GM12878 (cell line): ENCODE measurements around the gene CMSS1. TPM values are rescaled to one million over a fixed set of nuclear protein-coding genes. Genes with fewer than 3 reads are reported as not detected.
A peak's percentile ranks its signal among the peaks of the same experiment; 100 is the strongest.

Experiments used
- ATAC-seq: fragments of 200-7000 bp; cut with Tn5 transposase; 3 replicates; pipeline ENCODE4 v1.9.1; 2020; ENCODE audit warnings: mild to moderate bottlenecking, moderate library complexity
- BruUV-seq: library from RNA; stranded (reverse); fragments of 400-500 nt; replicated peaks from 2 replicates; lab custom pipeline; 2021; lab: Mats Ljungman, UMichigan
- CTCF ChIA-PET: fragments of 300-600 bp; sonication (Branson Sonifier 250); formaldehyde crosslinking; extraction: SDS; loops from one replicate; lab custom pipeline; 2021; ENCODE audit warnings: inconsistent platforms; lab: Yijun Ruan, JAX
- POLR2A ChIA-PET: fragments of 350-600 bp; formaldehyde crosslinking; extraction: SDS; loops from one replicate; lab custom pipeline; 2021; ENCODE audit warnings: inconsistent platforms; lab: Charles Lee
- RAD21 ChIA-PET: fragments of 300-600 bp; sonication (Branson Sonifier 250); formaldehyde crosslinking; loops from one replicate; lab custom pipeline; 2023; ENCODE audit warnings: antibody characterized with exemption; ENCODE audit not compliant: unreplicated experiment; lab: Charles Lee
- SMC1A ChIA-PET: fragments of 300-600 bp; sonication (Branson Sonifier 250); formaldehyde crosslinking; loops from one replicate; lab custom pipeline; 2023; ENCODE audit not compliant: unreplicated experiment, uncharacterized antibody; lab: Charles Lee
- DNase-seq: peaks from one replicate; pipeline ENCODE4 v3.0.0-alpha.2; 2011; ENCODE audit warnings: low read depth, low spot score
- FAIRE-seq: peaks from 3 replicates; lab custom pipeline; 2011; peaks lifted over from hg19 to GRCh38; lab: Jason Lieb, UNC
- H2AFZ ChIP-seq: 2 replicates; pipeline ENCODE4 v1.6.0; 2011; ENCODE audit warnings: low read depth, low read length, control low read depth; ENCODE audit not compliant: control insufficient read depth
- H3K27ac ChIP-seq: 2 replicates; pipeline ENCODE4 v1.5.1; 2011; ENCODE audit warnings: control low read depth; ENCODE audit not compliant: control insufficient read depth, insufficient read depth
- H3K27me3 ChIP-seq, 2 experiments: replicated peaks in 1 of 2; 2 replicates each; pipeline versions ENCODE4 v1.6.0 to v1.6.1; 2011; ENCODE audit warnings: low read length in 1 of 2; ENCODE audit not compliant: control insufficient read depth in 2 of 2, insufficient read depth in 2 of 2
- H3K36me3 ChIP-seq, 2 experiments: 2 replicates each; pipeline ENCODE4 v1.5.1; 2011; ENCODE audit warnings: low read length in 1 of 2; ENCODE audit not compliant: control insufficient read depth in 2 of 2, insufficient read depth in 2 of 2
- H3K4me1 ChIP-seq: 2 replicates; pipeline ENCODE4 v1.6.1; 2011; ENCODE audit warnings: mild to moderate bottlenecking, low read length, moderate library complexity, mixed read lengths; ENCODE audit not compliant: control insufficient read depth, insufficient read depth
- H3K4me2 ChIP-seq: 2 replicates; pipeline ENCODE4 v1.6.0; 2011; ENCODE audit warnings: control low read depth; ENCODE audit not compliant: control insufficient read depth, insufficient read depth
- H3K4me3 ChIP-seq: fragments of 200-600 bp; sonication (generic); 2 replicates; pipeline ENCODE4 v1.5.1; 2016
- H3K79me2 ChIP-seq: 2 replicates; pipeline ENCODE4 v1.6.0; 2011; ENCODE audit warnings: low read length; ENCODE audit not compliant: control insufficient read depth, insufficient read depth
- H3K9ac ChIP-seq: 2 replicates; pipeline ENCODE4 v1.8.0; 2011; ENCODE audit warnings: low read length, control low read depth, mixed read lengths; ENCODE audit not compliant: control insufficient read depth, insufficient read depth
- H3K9me3 ChIP-seq: replicated peaks from 3 replicates; pipeline ENCODE4 v1.5.1; 2011; ENCODE audit warnings: mild to moderate bottlenecking, low read length; ENCODE audit not compliant: control insufficient read depth, insufficient read depth
- H4K20me1 ChIP-seq: 2 replicates; pipeline ENCODE4 v1.6.0; 2011; ENCODE audit not compliant: control insufficient read depth, insufficient read depth
- CTCF ChIP-seq, 3 experiments: IDR thresholded peaks in 2 of 3; conservative IDR thresholded peaks in 1 of 3; 2 replicates each; pipeline ENCODE4 v1.5.1; 2011; ENCODE audit warnings: low read depth in 3 of 3, low read length in 3 of 3, mild to moderate bottlenecking in 3 of 3, control low read depth in 2 of 3, moderate library complexity in 2 of 3, inconsistent platforms in 1 of 3, mixed read lengths in 1 of 3; ENCODE audit not compliant: control insufficient read depth in 2 of 3, insufficient read depth in 1 of 3; ENCODE audit errors: extremely low read depth in 1 of 3
- GABPA ChIP-seq: IDR thresholded peaks from 2 replicates; pipeline ENCODE4 v1.6.1; 2014; ENCODE audit warnings: antibody characterized with exemption, low read depth, mild to moderate bottlenecking, inconsistent platforms
- RAD21 ChIP-seq: IDR thresholded peaks from 2 replicates; pipeline ENCODE4 v1.6.1; 2011; ENCODE audit warnings: mild to moderate bottlenecking, low read depth, low read length, moderate library complexity; ENCODE audit not compliant: insufficient read depth
- SMAD1 ChIP-seq: fragments of 450-650 bp; IDR thresholded peaks from 2 replicates; pipeline ENCODE4 v1.6.1; 2018; ENCODE audit warnings: mild to moderate bottlenecking, low read depth; ENCODE audit not compliant: partially characterized antibody
- SMARCA5 ChIP-seq: fragments of 450-650 bp; IDR thresholded peaks from 2 replicates; pipeline ENCODE4 v1.6.1; 2017; ENCODE audit warnings: mild to moderate bottlenecking
- WGBS: methylation state at CpG from one replicate; pipeline ENCODE4 v1.1.6; 2016; ENCODE audit warnings: low lambda C conversion rate; ENCODE audit not compliant: insufficient replicate concordance, insufficient coverage; ENCODE audit errors: missing lambda C conversion rate; 5-methylcytosine and 5-hydroxymethylcytosine counted together
- in situ Hi-C: fragments of 300-500 bp; cut with MboI; formaldehyde crosslinking; loops from 9 replicates; pipeline ENCODE4 v1.14.3; 2018; ENCODE audit warnings: mixed read lengths
- intact Hi-C: fragments of 100-400 bp; cut with micrococcal nuclease; formaldehyde crosslinking; loops from one replicate; pipeline ENCODE4 v1.14.2; 2022; ENCODE audit not compliant: unreplicated experiment
- polyA plus RNA-seq, 11 experiments: library from polyadenylated mRNA; depleted of rRNA in 4 of 11; unstranded in 6 of 11; stranded (reverse) in 5 of 11; fragments of >200 nt; fragmentation: Nextera tagmentation in 4 of 11; fragmentation: Illumina TruSeq in 1 of 11; extraction: Ambion mirVana in 4 of 11; extraction: Trizol in 1 of 11; gene quantifications; 1 replicate in 1 of 11; 2 replicates in 10 of 11; pipeline versions ENCODE4 v1.2.1 to v1.2.3, GENCODE V29; 2011 to 2016; ENCODE audit warnings: inconsistent platforms in 2 of 11, missing spikeins in 2 of 11, low read depth in 1 of 11
- total RNA-seq, 4 experiments: library from RNA; depleted of rRNA in 3 of 4; stranded (reverse); fragments of >200 nt in 3 of 4; fragmentation: Illumina TruSeq in 1 of 4; extraction: Trizol in 1 of 4; gene quantifications; 2 replicates each; pipeline versions ENCODE4 v1.2.1 to v1.2.3, GENCODE V29; 2013 to 2021
- TF ChIP-seq, protein P1 (sequence below): fragments of 450-650 bp; IDR thresholded peaks from 2 replicates; pipeline ENCODE4 v1.6.1; 2018; ENCODE audit warnings: mild to moderate bottlenecking, low read depth, moderate library complexity; ENCODE audit not compliant: partially characterized antibody

CMSS1 gene
- total and polyA plus RNA-seq, 10 of the 15 experiments (the other 5 are each of a cell fraction or from before 2014, with no cell fraction given) = 31.0 to 118 (median 70.1) TPM

DNA sequence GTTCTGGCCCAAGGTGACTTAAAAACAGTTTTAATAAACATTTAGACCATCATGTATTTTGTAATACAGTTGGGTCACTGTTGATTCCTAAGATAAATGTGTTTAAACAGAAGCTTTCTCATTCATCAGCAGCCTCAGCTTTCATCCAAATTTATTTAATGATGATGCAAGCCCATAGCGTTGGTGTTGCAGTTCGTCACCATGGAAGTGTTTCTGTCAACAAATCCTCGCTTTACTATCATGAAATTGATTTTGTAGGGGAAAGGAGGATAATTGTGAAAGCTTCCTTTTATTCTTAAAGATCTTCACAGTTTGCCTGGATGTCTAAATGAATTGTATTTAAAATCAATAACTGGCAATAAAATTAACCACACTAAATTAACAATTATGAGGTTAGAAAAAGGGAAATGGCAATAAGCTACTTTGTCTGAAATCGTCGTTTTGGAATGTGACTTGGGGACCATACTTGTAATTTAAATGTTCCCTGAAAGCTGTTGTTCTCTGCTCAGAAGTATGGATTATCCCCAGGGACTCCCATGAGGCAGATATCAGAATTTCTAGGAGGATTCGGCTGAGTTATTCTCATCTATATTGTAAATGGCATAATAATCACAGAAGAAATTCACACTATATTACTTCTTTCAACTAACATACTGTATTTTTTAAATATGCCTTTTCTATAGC is 29.0 kb downstream of the CMSS1 start:
- Histone ChIP-seq H4K20me1 (no peaks in the 10 kb centered on the region), H3K9me3 (no peaks in the 10 kb centered on the region; the same call in 2 of the 3 replicates), H2AFZ (no peak overlapping the region), H3K27me3 (no peaks in the 10 kb centered on the region), H3K79me2 (peaks cover 8% of the 10 kb centered on the region)
- in situ Hi-C loops = no loop called here
- BruUV-seq = no TSS peak
- DNase-seq = no peak
- SMC1A ChIA-PET = interaction anchor here (0.6 to 1.8 kb wide), 20 partner anchors 9 to 753 kb away, joined by 3 to 9 read pairs (median 4); partner anchors contain the start of gene CMSS1
- TF ChIP-seq, protein P1, sequence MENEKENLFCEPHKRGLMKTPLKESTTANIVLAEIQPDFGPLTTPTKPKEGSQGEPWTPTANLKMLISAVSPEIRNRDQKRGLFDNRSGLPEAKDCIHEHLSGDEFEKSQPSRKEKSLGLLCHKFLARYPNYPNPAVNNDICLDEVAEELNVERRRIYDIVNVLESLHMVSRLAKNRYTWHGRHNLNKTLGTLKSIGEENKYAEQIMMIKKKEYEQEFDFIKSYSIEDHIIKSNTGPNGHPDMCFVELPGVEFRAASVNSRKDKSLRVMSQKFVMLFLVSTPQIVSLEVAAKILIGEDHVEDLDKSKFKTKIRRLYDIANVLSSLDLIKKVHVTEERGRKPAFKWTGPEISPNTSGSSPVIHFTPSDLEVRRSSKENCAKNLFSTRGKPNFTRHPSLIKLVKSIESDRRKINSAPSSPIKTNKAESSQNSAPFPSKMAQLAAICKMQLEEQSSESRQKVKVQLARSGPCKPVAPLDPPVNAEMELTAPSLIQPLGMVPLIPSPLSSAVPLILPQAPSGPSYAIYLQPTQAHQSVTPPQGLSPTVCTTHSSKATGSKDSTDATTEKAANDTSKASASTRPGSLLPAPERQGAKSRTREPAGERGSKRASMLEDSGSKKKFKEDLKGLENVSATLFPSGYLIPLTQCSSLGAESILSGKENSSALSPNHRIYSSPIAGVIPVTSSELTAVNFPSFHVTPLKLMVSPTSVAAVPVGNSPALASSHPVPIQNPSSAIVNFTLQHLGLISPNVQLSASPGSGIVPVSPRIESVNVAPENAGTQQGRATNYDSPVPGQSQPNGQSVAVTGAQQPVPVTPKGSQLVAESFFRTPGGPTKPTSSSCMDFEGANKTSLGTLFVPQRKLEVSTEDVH = no peak
- no peak for TF ChIP-seq RAD21
- TF ChIP-seq SMARCA5 = no peak
- no peak for TF ChIP-seq GABPA
- no peak for TF ChIP-seq SMAD1
- TF ChIP-seq CTCF (IDR thresholded peaks at IDR 0.05 in 2 of 3, conservative IDR thresholded peaks at IDR 0.05 in 1 of 3; ENCODE audit: control insufficient read depth in 2 of 3, extremely low read depth in 1 of 3, insufficient read depth in 1 of 3, low read depth in 3 of 3, low read length in 3 of 3) = no peak
- TF ChIP-seq, all 136 proteins: peak for 0
- Histone ChIP-seq H3K4me3 (no peak overlapping the region), H3K9ac (no peak overlapping the region), H3K4me2 (no peak overlapping the region), H3K4me1 (peaks cover 11% of the 10 kb centered on the region; the same call in 1 of the 2 replicates), H3K27ac (no peak overlapping the region), H3K36me3 (no peaks in the 10 kb centered on the region)
- WGBS = 95% methylated on average over 6 of the region's 6 CpGs
- POLR2A ChIA-PET = interaction anchor here (1.1 kb wide), 1 partner anchor 21 kb away, joined by 4 read pairs; no protein-coding TSS in a partner anchor
- RAD21 ChIA-PET = interaction anchor here (0.6 to 1.6 kb wide), 11 partner anchors 13 to 430 kb away, joined by 3 to 6 read pairs (median 3); no protein-coding TSS in a partner anchor
- FAIRE-seq (peak; percentile 13), ATAC-seq (no peak)
- CTCF ChIA-PET = interaction anchor here (0.8 to 2.3 kb wide), 10 partner anchors 9 to 788 kb away, joined by 3 to 15 read pairs (median 4); no protein-coding TSS in a partner anchor
- intact Hi-C loops = no loop called here
